HG02870 (cell line): ENCODE measurements around the gene PHACTR1.
"Not testable (repeated sequence)": the region's sequence is repeated elsewhere in the genome, so short reads cannot be mapped to it uniquely, and the experiment has no call there.

Experiments used
- ATAC-seq: cut with Tn5 transposase; IDR thresholded peaks from one replicate; pipeline ENCODE4 v1.9.1; 2021; ENCODE audit warnings: mild to moderate bottlenecking, moderate library complexity; ENCODE audit not compliant: unreplicated experiment

PHACTR1 gene

DNA sequence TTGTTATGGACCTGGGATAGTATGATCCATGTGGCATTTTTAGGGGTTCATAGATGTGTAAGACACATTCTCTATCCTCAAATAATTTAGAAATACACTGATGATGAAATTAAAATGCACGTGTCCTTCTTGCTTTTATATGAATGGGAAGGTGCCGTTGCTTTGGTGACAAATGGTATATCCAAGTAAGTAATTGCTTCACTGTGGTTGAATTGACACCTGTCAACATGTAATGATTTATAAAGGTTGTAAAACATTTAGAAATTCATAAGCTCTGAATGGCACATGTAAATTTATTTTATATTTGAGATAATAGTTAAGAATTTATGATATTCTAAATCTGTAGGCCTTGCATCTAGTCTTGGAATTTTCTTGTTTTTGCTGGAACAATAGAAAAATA is 227.0 kb downstream of the PHACTR1 start:
- no peak for ATAC-seq

DNA sequence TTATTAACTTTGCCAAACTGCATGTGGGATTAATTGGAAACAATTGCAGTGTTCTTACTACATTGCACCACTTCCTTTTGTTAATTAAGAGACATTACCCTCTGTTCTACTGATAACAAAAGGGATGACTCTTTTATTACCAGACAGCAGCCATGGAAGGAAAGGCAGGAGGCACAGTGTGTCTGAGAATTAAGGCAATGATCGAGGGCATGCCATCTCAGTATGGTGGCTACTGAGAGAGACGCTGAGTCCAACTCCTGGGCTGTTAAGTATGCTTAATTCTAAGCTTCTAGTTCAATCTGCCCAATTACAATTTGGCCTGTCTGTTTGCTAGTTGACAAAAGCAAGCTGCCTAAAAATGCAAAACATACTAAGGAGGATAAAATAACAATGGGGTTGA is 227.4 kb downstream of the PHACTR1 start:
- no peak for ATAC-seq

- ATAC-seq: not testable (repeated sequence)
These were observed 228.0 kb downstream of the PHACTR1 start for GRCh38 chr6:12944528-12944927.

GRCh38 chr6:12947151-12947871 is 230.7 kb downstream of the PHACTR1 start:
- no peak for ATAC-seq

DNA sequence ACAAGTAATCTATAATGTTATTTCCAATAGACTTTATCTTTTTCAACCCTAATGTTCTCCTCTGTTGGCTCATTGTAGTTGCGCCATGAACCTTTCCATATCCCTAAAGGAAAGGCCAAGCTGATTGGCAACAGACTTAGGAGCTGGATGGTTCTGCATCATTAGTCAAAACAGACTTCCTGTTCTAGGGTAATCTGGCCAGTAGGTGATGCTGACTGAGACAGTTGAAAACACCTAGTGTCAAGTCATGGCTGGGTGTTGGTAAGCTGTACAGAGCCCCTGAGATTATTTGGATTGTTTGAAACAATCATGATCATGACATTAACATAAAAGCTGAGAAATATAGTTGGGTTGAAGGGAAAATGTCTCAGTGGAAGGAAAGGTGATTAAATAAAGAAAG is 231.4 kb downstream of the PHACTR1 start:
- no peak for ATAC-seq

- ATAC-seq: no peak
These were observed 234.4 kb downstream of the PHACTR1 start for GRCh38 chr6:12950976-12951375.

DNA sequence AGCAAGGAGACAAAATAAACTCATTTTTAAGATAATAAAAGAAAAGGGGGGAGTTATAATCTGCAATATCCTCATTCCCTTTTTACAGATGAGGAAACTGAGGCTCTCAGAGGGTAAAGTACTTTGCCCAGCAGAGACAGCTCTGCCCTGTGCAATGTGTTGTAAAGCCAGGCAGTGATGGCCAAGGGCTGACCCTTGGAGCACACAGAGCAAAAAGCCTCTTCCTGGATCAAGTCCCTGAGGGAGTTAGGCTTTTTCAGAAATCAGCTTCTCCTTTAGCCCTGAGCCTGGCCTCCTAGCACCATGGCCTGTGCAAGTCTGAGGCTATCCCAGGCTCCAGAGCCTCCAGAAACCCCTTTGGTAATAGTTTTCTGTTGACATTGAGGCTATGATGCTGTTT is 234.8 kb downstream of the PHACTR1 start:
- no peak for ATAC-seq

- no peak for ATAC-seq
These were observed 235.8 kb downstream of the PHACTR1 start for GRCh38 chr6:12952318-12952717.

DNA sequence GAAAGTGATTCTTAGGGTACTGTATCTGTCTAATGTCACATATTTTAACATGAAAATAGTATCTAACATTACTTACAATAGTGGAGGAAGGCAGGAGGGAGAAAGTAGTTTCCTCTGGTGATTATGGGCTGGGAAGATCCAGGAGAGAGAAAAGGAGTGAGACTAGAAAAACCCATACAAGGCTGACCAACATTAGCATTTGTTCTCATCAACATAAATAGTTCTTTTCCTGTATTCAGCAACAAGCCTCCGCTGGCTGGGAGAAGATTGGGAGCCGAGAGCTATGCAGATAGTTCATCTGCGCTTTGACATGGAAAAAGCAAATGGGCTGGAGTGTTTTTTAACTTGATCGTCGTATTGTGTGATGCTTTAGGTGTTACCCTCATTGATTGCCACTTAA is 239.4 kb downstream of the PHACTR1 start:
- ATAC-seq: no peak

GRCh38 chr6:12956991-12957320 is 240.4 kb downstream of the PHACTR1 start:
- ATAC-seq: no peak

- ATAC-seq: no peak
These were observed 240.9 kb downstream of the PHACTR1 start for GRCh38 chr6:12957321-12958051.

DNA sequence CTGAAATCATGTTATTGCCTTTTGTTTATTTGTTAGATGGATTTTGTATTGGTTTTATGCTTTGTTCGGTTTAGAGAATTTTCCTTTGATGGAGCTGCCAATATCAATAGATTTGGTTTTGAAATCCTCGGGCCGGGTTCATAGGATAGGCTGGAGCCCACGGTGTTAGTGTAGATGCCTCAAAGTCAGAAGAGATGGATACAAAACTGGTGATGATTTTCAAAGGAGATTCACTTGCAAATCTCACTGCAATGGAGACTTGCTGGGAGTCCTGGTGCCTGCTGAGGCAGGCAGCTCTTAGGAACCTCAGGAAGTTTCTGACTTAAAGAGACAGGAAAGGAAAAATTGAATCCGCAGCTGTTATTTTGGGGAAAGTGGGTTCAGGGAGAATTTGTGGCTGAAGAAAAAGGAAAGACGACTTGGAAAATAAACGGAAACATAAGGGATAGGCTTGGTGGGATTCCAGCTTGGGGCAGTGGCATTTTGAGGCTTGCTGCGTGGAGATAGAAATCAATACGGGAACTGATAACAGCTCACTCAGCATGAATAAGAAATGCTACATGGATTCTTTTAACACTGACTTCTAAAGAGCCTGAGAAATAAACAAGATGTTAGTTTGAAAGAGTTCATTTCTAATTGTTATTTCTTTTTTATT is 241.6 kb downstream of the PHACTR1 start:
- no peak for ATAC-seq

- no peak for ATAC-seq
These were observed 245.2 kb downstream of the PHACTR1 start for GRCh38 chr6:12961761-12962160.

GRCh38 chr6:12962529-12962928 is 246.0 kb downstream of the PHACTR1 start:
- no peak for ATAC-seq

DNA sequence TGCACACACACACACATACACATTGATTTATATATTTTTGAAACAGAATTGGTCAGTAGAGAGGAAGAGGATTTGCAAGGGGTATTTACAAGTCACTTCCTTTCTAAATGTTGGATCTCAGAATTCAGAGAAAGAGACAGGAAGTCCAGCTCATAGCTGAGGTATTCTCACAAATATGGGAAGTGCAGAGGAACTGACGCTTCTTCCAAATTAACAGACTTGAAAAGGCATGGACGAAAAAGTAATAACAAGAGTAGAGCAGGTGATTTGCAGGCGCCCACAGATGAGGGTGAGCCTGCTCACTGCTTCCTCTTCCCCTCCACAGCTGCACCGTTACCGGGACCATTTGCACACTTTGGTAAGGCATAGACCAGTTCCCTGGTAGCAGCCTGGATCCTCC is 246.4 kb downstream of the PHACTR1 start:
- ATAC-seq: no peak

DNA sequence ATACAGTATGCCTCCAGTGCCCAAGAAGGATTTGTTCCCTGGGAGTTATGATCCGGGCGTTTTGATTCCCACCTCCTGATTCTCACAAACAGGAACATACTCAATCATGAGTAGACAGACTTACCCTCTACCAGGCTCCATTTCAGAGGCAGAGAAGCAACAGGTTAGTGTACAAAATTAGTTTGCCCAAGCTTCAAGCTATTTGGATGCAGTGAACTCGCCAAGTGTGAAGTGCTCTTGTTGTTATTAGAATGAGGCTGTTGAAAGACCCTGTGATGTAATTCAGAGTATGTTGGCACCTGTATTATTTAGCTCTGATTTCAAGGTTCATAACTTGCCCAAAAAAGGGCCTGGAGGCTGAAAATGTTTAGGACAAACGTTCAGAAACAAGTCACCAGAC is 247.0 kb downstream of the PHACTR1 start:
- no peak for ATAC-seq

- no peak for ATAC-seq
These were observed 251.1 kb downstream of the PHACTR1 start for GRCh38 chr6:12967686-12968085.

DNA sequence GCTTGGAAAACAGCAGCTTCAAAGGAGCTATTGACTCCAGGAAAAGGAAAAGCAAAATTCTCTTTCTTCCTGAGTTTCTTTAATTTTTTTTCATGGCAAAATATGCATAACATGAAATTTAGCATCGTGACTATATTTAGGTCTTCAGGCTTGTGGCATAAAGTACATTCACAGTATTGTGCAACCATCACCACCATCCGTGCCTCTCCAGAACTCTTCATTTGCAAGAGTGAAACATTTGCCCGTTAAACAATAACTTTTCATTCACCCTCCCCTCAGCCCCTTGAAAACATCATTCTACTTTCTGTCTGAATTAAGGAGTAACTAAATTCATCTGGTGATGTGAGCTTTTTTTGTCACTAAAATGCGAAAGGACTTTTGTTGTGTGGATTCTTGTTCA is 251.7 kb downstream of the PHACTR1 start:
- no peak for ATAC-seq

GRCh38 chr6:12968839-12969558 is 252.4 kb downstream of the PHACTR1 start:
- ATAC-seq: no peak

DNA sequence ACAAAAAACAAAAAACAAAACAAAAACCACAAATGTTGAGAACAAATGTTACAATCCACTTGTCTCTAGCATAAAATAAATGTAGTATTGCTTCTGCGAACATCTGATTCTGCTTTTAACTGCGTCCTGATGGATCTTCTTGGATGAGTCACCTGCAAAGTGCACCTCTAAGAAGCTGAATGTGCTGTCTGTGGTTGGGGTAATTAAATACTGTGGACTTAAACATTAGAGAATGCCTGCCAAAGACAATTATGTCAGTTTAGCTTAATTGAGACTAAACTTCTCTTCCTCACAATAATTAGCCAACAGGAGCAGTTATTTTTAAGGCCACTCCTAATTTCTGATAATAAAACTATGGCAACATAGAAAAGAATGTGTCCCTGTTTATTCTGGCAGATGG is 253.4 kb downstream of the PHACTR1 start:
- no peak for ATAC-seq

GRCh38 chr6:12973386-12973785 is 256.8 kb downstream of the PHACTR1 start:
- ATAC-seq: no peak

- ATAC-seq: no peak
These were observed 258.0 kb downstream of the PHACTR1 start for GRCh38 chr6:12974551-12974950.
